ENCODE measurements around the gene WBP1.

GRCh38 chr2:74491648-74492544, 33.7 kb downstream of the WBP1 start:
- TF ChIP-seq, protein P1, sequence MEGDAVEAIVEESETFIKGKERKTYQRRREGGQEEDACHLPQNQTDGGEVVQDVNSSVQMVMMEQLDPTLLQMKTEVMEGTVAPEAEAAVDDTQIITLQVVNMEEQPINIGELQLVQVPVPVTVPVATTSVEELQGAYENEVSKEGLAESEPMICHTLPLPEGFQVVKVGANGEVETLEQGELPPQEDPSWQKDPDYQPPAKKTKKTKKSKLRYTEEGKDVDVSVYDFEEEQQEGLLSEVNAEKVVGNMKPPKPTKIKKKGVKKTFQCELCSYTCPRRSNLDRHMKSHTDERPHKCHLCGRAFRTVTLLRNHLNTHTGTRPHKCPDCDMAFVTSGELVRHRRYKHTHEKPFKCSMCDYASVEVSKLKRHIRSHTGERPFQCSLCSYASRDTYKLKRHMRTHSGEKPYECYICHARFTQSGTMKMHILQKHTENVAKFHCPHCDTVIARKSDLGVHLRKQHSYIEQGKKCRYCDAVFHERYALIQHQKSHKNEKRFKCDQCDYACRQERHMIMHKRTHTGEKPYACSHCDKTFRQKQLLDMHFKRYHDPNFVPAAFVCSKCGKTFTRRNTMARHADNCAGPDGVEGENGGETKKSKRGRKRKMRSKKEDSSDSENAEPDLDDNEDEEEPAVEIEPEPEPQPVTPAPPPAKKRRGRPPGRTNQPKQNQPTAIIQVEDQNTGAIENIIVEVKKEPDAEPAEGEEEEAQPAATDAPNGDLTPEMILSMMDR (IDR thresholded peaks at IDR 0.05), result no peak
- TF ChIP-seq POLR2A (IDR thresholded peaks at IDR 0.05), result no peak

All from thyroid gland (tissue), 4 donors.